Activated CD4-positive, alpha-beta T cell treated with anti-CD3 and anti-CD28 coated beads, Interleukin-2, amount 50 U/mL, for 4 hours (primary cell): ENCODE data around the gene GSTM5.
"Not testable (repeated sequence)": the region's sequence is repeated elsewhere in the genome, so short reads cannot be mapped to it uniquely, and the experiment has no call there.

Source experiments
- DNase-seq, 2 experiments: peaks; one replicate each; pipeline ENCODE4 v3.0.0-alpha.2; 2020

Gene GSTM5

DNA sequence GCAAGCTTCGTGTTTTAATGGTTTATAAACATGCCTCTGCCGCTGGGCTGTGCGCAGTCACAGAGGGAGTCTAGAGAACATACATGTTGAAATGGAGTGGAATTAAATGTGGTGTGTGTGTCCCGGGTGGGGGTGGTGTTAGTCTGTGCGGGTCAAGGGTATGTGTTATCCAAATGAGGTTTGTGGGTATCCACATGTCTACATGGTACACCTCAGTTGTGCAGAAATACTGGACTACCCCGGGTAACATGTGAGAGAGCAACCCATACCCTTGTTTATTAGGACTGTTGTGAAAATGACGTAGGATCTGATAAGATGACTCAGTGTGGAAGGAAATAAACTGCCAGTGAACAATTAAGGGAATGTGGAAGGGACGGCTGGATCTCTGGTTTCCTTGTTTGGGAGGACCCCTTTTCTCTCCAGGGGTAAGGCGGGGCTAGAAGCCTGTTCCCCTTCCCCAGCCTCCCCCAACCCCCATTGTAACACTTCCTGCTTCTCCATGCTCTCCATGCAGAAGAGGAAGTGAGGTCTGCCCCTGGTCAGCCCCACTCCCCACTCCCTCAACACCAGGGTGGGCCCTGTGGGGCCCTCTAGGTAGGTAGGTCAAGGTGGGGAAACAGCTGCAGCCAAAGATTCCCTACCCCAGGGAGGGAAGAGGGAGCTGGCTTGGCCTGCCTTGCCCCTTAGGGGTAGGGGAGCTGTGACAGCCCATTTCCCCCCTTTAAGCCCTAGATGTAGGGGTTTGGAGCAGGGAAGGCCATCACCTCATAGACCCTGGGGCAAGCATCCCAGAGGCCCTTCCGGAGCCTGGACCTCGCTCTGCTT lies 51.0 kb downstream of the GSTM5 start:
- DNase-seq = no peak

DNA sequence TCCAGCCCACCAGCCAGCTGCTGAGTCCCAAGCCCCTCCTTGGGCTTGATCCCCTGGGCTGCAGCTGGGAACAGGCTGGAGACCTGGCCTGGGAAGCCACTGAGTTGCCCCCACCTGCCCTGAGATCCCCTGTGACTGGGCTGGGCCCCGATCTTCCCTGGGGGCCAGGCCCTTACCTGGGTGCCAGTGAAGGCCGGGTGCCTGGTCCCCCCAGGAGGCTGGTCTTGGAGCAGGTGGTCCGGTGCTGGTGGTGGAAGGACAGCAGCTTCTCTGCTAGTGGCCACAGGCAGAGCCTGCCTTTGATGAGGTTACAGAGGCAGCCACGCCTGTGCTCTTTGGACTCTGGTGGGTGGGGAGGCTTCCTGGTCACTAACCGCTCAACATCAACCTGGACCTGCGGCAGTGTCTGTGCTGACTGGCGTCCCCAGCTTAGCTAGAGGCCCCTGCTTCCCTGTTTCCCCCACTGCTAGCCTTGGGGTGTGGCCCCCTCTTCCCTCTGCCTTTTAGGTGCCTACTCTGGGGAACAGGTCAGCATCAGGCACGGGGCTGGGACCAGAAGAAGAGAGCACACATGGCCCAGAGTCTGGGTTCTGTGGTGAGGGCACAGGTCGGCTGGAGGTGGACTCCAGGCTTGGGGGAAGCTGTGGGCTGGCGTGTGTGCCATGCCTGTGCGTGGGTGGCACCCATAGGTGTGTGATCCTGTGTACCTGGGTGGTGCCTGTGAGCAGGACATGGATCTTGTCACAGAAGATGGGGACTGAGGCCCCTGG lies 51.8 kb downstream of the GSTM5 start, which contains the start of gene EPS8L3:
Gene EPS8L3, minus strand, starts transcription at position 278 of the 770 bp plus-strand sequence. CDS start 2,174 bp downstream, outside the sequence.
- no peak for DNase-seq

DNA sequence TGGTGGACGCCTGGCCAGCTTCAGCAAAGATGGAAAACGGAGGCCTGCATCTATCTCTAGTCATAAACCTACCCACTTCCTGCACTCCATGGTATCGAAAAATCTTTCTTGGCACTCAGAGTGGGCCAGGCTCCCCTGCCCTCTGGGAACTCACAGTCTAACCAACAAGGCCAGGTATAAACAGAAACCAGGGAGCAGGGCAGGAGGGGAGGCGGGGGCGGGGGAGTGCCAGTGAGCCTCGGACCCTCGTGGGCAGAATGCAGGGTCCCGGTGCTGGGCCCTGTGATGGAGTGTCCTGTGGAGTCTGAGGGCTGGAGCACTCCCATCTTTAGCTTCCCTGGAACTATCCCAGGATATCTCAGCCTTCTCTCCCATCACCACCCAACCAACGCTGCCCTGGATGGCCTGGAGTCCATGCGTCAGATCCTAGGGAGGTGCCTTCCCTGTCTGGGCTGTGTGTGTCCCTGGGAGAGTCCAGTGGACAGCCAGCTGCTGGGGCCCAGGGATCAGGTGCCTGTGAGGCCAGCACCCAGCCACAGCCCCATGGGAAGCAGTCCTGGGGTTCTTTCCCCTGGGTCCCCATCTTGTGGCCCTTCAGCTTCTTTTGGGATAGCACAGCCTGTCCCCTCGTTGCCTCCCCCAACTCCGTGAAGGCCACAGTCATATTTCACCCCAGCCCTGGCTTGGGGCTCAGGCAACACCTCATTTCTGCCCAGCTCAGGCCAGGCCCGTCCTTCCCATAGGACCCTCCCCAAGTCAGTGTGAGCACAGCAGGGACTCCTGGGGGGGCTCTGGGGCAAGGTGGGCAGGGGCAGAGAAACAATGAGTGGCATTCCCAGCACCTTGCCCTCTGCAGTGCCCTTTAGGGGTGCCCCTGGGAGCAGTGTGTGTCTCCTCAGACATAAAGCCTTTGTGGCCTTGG lies 52.8 kb downstream of the GSTM5 start:
- DNase-seq = no peak

DNA sequence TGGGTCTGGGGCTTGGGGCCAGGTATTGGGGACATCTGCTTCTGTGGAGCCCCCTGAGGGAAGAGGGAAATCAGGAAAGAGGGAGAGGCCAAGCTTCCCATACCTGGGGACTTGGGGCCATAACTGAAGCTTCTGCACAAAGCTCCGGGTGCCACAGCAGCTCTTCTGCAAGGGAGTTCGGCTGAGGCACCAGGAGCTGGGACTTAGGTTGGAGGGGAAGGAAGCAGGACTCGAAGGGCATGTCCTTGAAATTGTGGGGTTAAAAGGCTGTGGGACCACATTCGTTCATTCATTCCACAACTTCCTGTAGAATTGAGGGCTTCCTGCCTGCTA lies 53.4 kb downstream of the GSTM5 start:
- DNase-seq = no peak

DNA sequence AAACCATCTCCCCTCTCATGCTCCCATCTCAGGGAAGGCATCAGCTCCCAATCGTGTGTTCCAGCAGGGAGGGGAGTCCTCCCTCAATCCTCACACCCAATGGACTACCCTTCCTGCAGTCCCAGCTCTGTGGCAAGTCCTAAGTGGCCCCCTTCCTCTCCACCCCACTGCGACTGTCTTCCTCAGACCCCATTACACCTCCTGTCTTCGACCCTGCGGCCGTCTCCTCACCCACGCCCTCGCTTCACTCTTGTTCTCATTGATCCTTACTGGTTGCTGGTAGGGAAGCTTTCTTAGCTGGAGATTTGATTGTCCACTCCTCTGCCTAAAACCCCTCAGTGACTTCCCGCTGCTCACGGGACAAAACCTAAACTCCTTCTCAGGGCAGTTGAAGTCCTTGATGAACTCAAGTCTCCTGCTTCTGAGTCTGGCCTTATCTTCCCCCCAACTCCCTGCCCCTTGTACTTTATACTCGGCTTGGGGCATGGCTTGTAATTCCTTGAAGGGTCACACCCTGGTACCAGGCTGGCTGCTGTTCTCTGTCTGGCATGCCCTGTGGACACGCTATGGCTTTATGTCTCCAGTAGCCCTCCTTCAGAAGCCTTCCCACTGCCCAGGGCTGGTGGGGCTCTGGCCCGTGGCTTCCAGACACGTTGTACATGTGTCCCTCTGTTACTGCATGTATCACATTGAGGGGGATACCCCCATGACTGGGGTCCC lies 54.0 kb downstream of the GSTM5 start:
- DNase-seq = no peak

DNA sequence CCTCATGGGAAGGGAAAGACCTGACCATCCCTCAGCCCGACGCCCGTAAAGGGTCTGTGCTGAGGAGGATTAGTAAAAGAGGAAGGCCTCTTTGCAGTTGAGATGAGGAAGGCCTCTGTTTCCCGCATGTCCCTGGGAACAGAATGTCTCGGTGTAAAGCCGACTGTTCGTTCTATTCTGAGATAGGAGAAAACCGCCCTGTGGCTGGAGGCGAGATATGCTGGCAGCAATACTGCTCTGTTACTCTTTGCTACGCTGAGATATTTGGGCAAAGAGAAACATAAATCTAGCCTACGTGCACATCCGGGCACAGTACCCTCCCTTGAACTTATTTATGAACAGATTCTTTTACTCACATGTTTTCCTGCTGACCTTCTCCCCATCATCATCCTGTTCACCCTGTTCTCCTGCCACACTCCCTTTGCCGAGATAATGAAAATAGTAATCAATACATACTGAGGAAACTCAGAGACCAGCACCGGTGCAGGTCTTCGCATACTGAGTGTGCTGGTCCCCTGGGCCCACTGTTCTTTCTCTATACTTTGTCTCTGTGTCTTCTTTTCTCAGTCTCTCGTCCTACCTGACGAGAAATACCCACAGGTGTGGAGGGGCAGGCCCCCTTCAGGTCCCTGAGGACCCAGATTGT lies 55.1 kb downstream of the GSTM5 start:
- DNase-seq = not testable (repeated sequence)
